ENCODE measurements around the gene GIMAP8. TPM values are rescaled to one million over a fixed set of nuclear protein-coding genes. Genes with fewer than 3 reads are reported as not detected.

The GIMAP8 gene
- total RNA-seq, 1 experiment from 2014 or later: 0.10 TPM

GRCh38 chr7:150411606-150412005, 38.8 kb upstream of the GIMAP8 start:
- no peak for ATAC-seq
- ChIA-PET CTCF (no interaction called here), POLR2A (no interaction called here)
- no peak overlapping the region for H3K4me3 ChIP-seq (ENCODE audit: low read depth in 2 of 2, low read length in 2 of 2)
- no peaks in the 10 kb centered on the region for H3K9me3 ChIP-seq (ENCODE audit: control insufficient read depth, insufficient read depth, low read depth, low read length)
- H3K27ac ChIP-seq (ENCODE audit: low read length): no peak overlapping the region
- H3K36me3 ChIP-seq (ENCODE audit: control insufficient read depth, insufficient read depth, low read length): no peaks in the 10 kb centered on the region
- no peaks in the 10 kb centered on the region for H3K27me3 ChIP-seq (ENCODE audit: control insufficient read depth, insufficient read depth, low read length)
- BruUV-seq (replicated peaks): no TSS peak
- peaks cover 5% of the 10 kb centered on the region for H3K4me1 ChIP-seq (ENCODE audit: control insufficient read depth, insufficient read depth, low read length)
- intact Hi-C loops (cut with micrococcal nuclease; ENCODE audit: unreplicated experiment): no loop called here
- no peak for DNase-seq (ENCODE audit: low read depth, low spot score)
- in situ Hi-C loops (cut with HindIII; ENCODE audit: low pct_unique_long_range_greater_than_20kb, low sequenced_read_pairs): no loop called here
- TF ChIP-seq REST (IDR thresholded peaks at IDR 0.05; ENCODE audit: insufficient read depth in 1 of 2, low read depth in 2 of 2, low read length in 1 of 2) (no peak), POLR2AphosphoS5 (IDR thresholded peaks at IDR 0.05; ENCODE audit: low read depth, low read length) (no peak), CTCF (IDR thresholded peaks at IDR 0.05) (no peak), TCF7L2 (IDR thresholded peaks at IDR 0.05; ENCODE audit: low read depth, low read length) (no peak), SIN3A (IDR thresholded peaks at IDR 0.05; ENCODE audit: borderline replicate concordance, insufficient read depth, low read depth, low read length) (no peak)

GRCh38 chr7:150412016-150412415, 38.4 kb upstream of the GIMAP8 start:
- TF ChIP-seq POLR2AphosphoS5 (IDR thresholded peaks at IDR 0.05; ENCODE audit: low read depth, low read length): no peak
- TF ChIP-seq TCF7L2 (IDR thresholded peaks at IDR 0.05; ENCODE audit: low read depth, low read length): no peak
- no peak for TF ChIP-seq SIN3A (IDR thresholded peaks at IDR 0.05; ENCODE audit: borderline replicate concordance, insufficient read depth, low read depth, low read length)
- TF ChIP-seq CTCF (IDR thresholded peaks at IDR 0.05): no peak
- no peak for TF ChIP-seq REST (IDR thresholded peaks at IDR 0.05; ENCODE audit: insufficient read depth in 1 of 2, low read depth in 2 of 2, low read length in 1 of 2)
- ChIA-PET POLR2A (no interaction called here), CTCF (no interaction called here)
- peaks cover under 1% of the 10 kb centered on the region for H3K4me1 ChIP-seq (ENCODE audit: control insufficient read depth, insufficient read depth, low read length)
- H3K9me3 ChIP-seq (ENCODE audit: control insufficient read depth, insufficient read depth, low read depth, low read length): no peaks in the 10 kb centered on the region
- no peak for DNase-seq (ENCODE audit: low read depth, low spot score)
- H3K4me3 ChIP-seq (ENCODE audit: low read depth in 2 of 2, low read length in 2 of 2): no peak overlapping the region
- intact Hi-C loops (cut with micrococcal nuclease; ENCODE audit: unreplicated experiment): no loop called here
- no TSS peak for BruUV-seq (replicated peaks)
- in situ Hi-C loops (cut with HindIII; ENCODE audit: low pct_unique_long_range_greater_than_20kb, low sequenced_read_pairs): no loop called here
- H3K27ac ChIP-seq (ENCODE audit: low read length): no peak overlapping the region
- H3K36me3 ChIP-seq (ENCODE audit: control insufficient read depth, insufficient read depth, low read length): no peaks in the 10 kb centered on the region
- no peak for ATAC-seq
- no peaks in the 10 kb centered on the region for H3K27me3 ChIP-seq (ENCODE audit: control insufficient read depth, insufficient read depth, low read length)
